Kidney (tissue), 14 donors: ENCODE results near the gene PPARGC1A. TPM values are rescaled to one million over a fixed set of nuclear protein-coding genes. Genes with fewer than 3 reads are reported as not detected.

ENCODE experiments used
- DNase-seq, 5 donors: peaks; one replicate each; pipeline ENCODE4 v3.0.0-alpha.2; 2013 to 2020
- FAIRE-seq: peaks from 2 replicates; lab custom pipeline; 2012; peaks lifted over from hg19 to GRCh38; lab: Jason Lieb, UNC
- H3K27ac ChIP-seq, 2 donors: one replicate each; pipeline ENCODE4 v1.7.0; 2013; ENCODE audit warnings: low read depth in 2 of 2, low read length in 2 of 2, inconsistent platforms in 1 of 2
- H3K27me3 ChIP-seq: one replicate; pipeline ENCODE4 v1.7.1; 2013; ENCODE audit warnings: low read length, inconsistent platforms; ENCODE audit not compliant: control insufficient read depth, insufficient read depth
- H3K36me3 ChIP-seq, 3 donors: one replicate each; pipeline versions ENCODE4 v1.7.0 to v1.7.1; 2013; ENCODE audit warnings: low read length in 3 of 3, control low read depth in 1 of 3, inconsistent platforms in 1 of 3; ENCODE audit not compliant: insufficient read depth in 3 of 3, control insufficient read depth in 2 of 3
- H3K4me1 ChIP-seq, 3 donors: one replicate each; pipeline versions ENCODE4 v1.7.0 to v1.7.1; 2013; ENCODE audit warnings: low read length in 3 of 3, inconsistent platforms in 1 of 3, low read depth in 1 of 3; ENCODE audit not compliant: control insufficient read depth in 2 of 3, insufficient read depth in 2 of 3
- H3K4me3 ChIP-seq, 3 donors: one replicate each; pipeline versions ENCODE4 v1.7.0 to v1.8.1; 2013; ENCODE audit warnings: low read length in 3 of 3, control low read depth in 1 of 3, inconsistent platforms in 1 of 3
- H3K9ac ChIP-seq, 3 donors: one replicate each; pipeline versions ENCODE4 v1.7.0 to v1.7.1; 2013; ENCODE audit warnings: low read length in 3 of 3, control low read depth in 1 of 3, inconsistent platforms in 1 of 3
- H3K9me3 ChIP-seq, 3 donors: one replicate each; pipeline versions ENCODE4 v1.7.0 to v1.7.1; 2013; ENCODE audit warnings: low read length in 3 of 3, control low read depth in 1 of 3, inconsistent platforms in 1 of 3; ENCODE audit not compliant: control insufficient read depth in 2 of 3, insufficient read depth in 1 of 3
- intact Hi-C: fragments of 100-400 bp; cut with DNase I; formaldehyde crosslinking; loops from one replicate; pipeline ENCODE4 v1.11.1; 2022
- polyA plus RNA-seq: library from polyadenylated mRNA; stranded (reverse); fragments of 350-450 nt; fragmentation: Illumina TruSeq; extraction: RNeasy Lipid Tissue Mini Kit (QIAGEN cat#74804); gene quantifications from one replicate; pipeline ENCODE4 v1.2.3, GENCODE V29; 2014; ENCODE audit warnings: low read depth, low replicate concordance; ENCODE audit not compliant: insufficient read depth
- total RNA-seq: library from RNA; stranded (reverse); fragmentation: NEBNext Ultra II Directional; extraction: Animal tissue kit (Norgen Biotek cat#: 25700); gene quantifications from one replicate; pipeline ENCODE4 v1.2.1, GENCODE V29; 2021
- TF ChIP-seq, protein P1 (sequence below): IDR thresholded peaks from 3 replicates; pipeline ENCODE4 v1.5.1; 2012; ENCODE audit warnings: mild to moderate bottlenecking, moderate library complexity, borderline replicate concordance; ENCODE audit not compliant: insufficient read depth; ENCODE audit errors: extremely low read depth
- donor health status: control.
- donor health status: control.
- donor health status: control.
- donor health status: control.
- donor health status: control.
- donor health status: DM: yes; HTN: yes; CAD: no.
- donor health status: Normal renal cell carcinoma (clear cell type).

Gene PPARGC1A
- total and polyA plus RNA-seq, 2 donors from 2014 or later, result 22.8 to 80.8 TPM

DNA sequence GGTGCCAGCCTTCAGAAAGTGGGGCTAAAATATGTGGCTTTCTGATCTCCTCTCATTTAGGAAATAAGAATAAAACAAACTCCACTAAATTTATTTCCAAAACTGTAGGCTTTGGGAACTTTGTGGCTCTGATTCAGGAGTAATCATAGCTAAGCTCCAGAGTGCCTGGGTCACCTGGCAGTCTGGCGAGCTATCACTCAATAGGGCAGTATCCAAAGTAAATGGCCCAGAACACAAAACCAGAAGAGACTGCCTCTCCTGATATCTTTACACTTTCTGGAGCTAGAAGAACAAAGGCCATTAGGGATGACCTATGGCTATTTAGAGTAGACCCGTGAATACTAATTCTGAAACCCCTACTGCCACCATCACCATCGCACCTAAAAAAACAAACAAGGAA is 17.0 kb upstream of the PPARGC1A start:
- Histone ChIP-seq H3K27me3 (no peaks in the 10 kb centered on the region), H3K36me3 (no peaks in the 10 kb centered on the region), H3K9me3 (no peaks in the 10 kb centered on the region), H3K4me1 (peaks cover 0 to 5% (median 0%) of the 10 kb centered on the region in 3 donors), H3K4me3 (no peak overlapping the region), H3K27ac (peak overlapping the region in 1 of 2 donors; percentile 13), H3K9ac (no peak overlapping the region)
- DNase-seq, result peak in 1 of 5 donors; percentile 43
- intact Hi-C loops, result no loop called here
- TF ChIP-seq, protein P1, sequence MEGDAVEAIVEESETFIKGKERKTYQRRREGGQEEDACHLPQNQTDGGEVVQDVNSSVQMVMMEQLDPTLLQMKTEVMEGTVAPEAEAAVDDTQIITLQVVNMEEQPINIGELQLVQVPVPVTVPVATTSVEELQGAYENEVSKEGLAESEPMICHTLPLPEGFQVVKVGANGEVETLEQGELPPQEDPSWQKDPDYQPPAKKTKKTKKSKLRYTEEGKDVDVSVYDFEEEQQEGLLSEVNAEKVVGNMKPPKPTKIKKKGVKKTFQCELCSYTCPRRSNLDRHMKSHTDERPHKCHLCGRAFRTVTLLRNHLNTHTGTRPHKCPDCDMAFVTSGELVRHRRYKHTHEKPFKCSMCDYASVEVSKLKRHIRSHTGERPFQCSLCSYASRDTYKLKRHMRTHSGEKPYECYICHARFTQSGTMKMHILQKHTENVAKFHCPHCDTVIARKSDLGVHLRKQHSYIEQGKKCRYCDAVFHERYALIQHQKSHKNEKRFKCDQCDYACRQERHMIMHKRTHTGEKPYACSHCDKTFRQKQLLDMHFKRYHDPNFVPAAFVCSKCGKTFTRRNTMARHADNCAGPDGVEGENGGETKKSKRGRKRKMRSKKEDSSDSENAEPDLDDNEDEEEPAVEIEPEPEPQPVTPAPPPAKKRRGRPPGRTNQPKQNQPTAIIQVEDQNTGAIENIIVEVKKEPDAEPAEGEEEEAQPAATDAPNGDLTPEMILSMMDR, result no peak
- no peak for FAIRE-seq

DNA sequence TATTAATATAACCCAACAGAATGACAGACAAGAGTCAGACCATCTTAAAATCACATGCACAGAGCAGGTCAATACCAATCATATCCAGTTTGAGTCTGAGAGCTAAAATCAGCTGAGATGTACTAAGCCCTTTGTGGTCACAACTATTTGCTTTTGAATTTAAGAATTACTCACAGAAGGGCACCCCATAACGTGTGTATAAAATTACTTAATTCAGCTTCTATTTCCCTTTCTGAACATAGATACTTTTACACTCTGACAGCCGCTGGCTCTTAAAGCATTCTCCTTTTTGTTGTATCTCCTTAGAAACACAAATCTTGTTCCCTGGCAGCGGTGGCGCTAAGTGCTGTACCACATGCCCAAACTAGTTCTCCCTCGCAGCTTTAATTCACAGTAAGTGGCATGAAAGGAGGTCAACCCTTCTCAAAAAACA is 14.8 kb upstream of the PPARGC1A start:
- no peaks in the 10 kb centered on the region for H3K9me3 ChIP-seq

DNA sequence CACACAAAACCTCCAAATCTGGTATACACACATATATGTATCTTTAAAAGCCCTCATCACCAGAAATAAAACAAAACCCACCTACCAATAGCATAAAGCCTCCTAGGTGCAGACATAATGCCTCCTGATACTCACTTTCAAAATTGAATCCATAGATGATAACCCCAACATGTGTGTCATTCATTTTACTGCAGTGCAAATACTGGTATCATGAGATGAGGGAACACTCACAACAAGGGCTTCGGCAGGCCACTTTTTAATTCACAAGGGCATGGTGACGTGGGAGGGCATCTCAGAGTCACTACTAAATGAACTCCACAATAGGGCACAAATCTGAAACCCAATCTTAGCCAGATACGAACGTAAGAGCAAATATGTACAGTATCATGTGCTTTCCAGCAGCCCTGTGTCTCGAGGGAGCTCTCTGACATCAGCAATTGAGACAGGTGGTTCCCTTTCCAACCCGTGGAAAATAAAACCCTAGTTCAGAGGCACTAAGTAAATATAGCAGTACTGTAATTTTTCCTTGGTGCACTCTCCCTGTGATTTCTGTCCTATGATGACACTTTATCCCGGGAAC is 14.1 kb upstream of the PPARGC1A start:
- Histone ChIP-seq H3K4me3 (no peak overlapping the region), H3K9ac (no peak overlapping the region), H3K36me3 (no peaks in the 10 kb centered on the region), H3K4me1 (peaks cover 0 to 9% (median 2%) of the 10 kb centered on the region in 3 donors), H3K27me3 (no peaks in the 10 kb centered on the region), H3K27ac (peak overlapping the region; percentile 25 to 45), H3K9me3 (no peaks in the 10 kb centered on the region)
- TF ChIP-seq, protein P1, result no peak
- FAIRE-seq (no peak), DNase-seq (no peak)
- intact Hi-C loops, result no loop called here

More for the DNA sequence above, 14.8 kb upstream of the PPARGC1A start:
- H3K27ac ChIP-seq, result peak overlapping the region; percentile 26 to 29
- TF ChIP-seq, protein P1, result no peak
- H3K9ac ChIP-seq, result no peak overlapping the region
- DNase-seq, result peak in 1 of 5 donors; percentile 45
- no peak for FAIRE-seq
- no peaks in the 10 kb centered on the region for H3K27me3 ChIP-seq
- no peaks in the 10 kb centered on the region for H3K36me3 ChIP-seq
- peaks cover 0 to 6% (median under 1%) of the 10 kb centered on the region in 3 donors for H3K4me1 ChIP-seq
- intact Hi-C loops, result no loop called here
- no peak overlapping the region for H3K4me3 ChIP-seq
